Lower leg skin (tissue), 4 donors: ENCODE data around the gene ADAMTSL2. TPM values are rescaled to one million over a fixed set of nuclear protein-coding genes. Genes with fewer than 3 reads are reported as not detected.

Experiments
- DNase-seq, 2 donors: peaks; one replicate each; pipeline ENCODE4 v3.0.0-alpha.2; 2019; ENCODE audit warnings: low spot score in 2 of 2
- H3K4me3 ChIP-seq: fragments of 200-600 bp; sonication (generic); 2 replicates; pipeline ENCODE4 v1.5.1; 2017; ENCODE audit warnings: mild to moderate bottlenecking, low read depth; ENCODE audit not compliant: poor library complexity, severe bottlenecking
- CTCF ChIP-seq, 3 donors: fragments of 450-650 bp; IDR thresholded peaks; one replicate each; pipeline ENCODE4 v1.5.1; 2016; ENCODE audit warnings: antibody characterized with exemption in 3 of 3, mild to moderate bottlenecking in 3 of 3, moderate library complexity in 2 of 3
- POLR2A ChIP-seq, 2 donors: fragments of 450-650 bp; IDR thresholded peaks; one replicate each; pipeline ENCODE4 v1.6.1; 2016 to 2017; ENCODE audit warnings: antibody characterized with exemption in 2 of 2, mild to moderate bottlenecking in 1 of 2, moderate library complexity in 1 of 2
- WGBS, 2 donors: methylation state at CpG; one replicate each; pipeline ENCODE4 v1.1.5; 2018; 5-methylcytosine and 5-hydroxymethylcytosine counted together
- intact Hi-C: fragments of 100-400 bp; cut with DNase I; formaldehyde crosslinking; loops from one replicate; pipeline ENCODE4 v1.15.0; 2023; ENCODE audit warnings: low total_unique reads
- total RNA-seq, 4 donors: library from RNA; depleted of rRNA; stranded (reverse); fragments of >200 nt; gene quantifications; one replicate each; pipeline ENCODE4 v1.1.0, GENCODE V29; 2016

ADAMTSL2 gene
- total RNA-seq, 4 donors from 2014 or later, result 0.08 to 1.5 (median 0.32) TPM; not detected in 1

GRCh38 chr9:133522073-133522910 lies 12.2 kb upstream of the ADAMTSL2 start:
- WGBS, 2 donors, result 84% methylated on average over 11 to 14 of the region's 14 CpGs

GRCh38 chr9:133523106-133523505 lies 11.4 kb upstream of the ADAMTSL2 start:
- WGBS, 2 donors, result 86 to 91% methylated on average over 8 of the region's 8 CpGs
- intact Hi-C loops, result no loop called here
- no peak for DNase-seq
- TF ChIP-seq CTCF (IDR thresholded peaks at IDR 0.05) (no peak), POLR2A (IDR thresholded peaks at IDR 0.05) (no peak)
- no peak overlapping the region for H3K4me3 ChIP-seq

More at GRCh38 chr9:133522073-133522910, 12.2 kb upstream of the ADAMTSL2 start:
- no peak overlapping the region for H3K4me3 ChIP-seq
- no peak for DNase-seq
- intact Hi-C loops, result no loop called here
- TF ChIP-seq CTCF (IDR thresholded peaks at IDR 0.05) (no peak), POLR2A (IDR thresholded peaks at IDR 0.05) (no peak)

- WGBS, 2 donors, result 88 to 93% methylated on average over 5 of the region's 5 CpGs
- no peak overlapping the region for H3K4me3 ChIP-seq
- no peak for TF ChIP-seq CTCF (IDR thresholded peaks at IDR 0.05)
- no peak for TF ChIP-seq POLR2A (IDR thresholded peaks at IDR 0.05)
- DNase-seq, result no peak
- intact Hi-C loops, result no loop called here
Observed at GRCh38 chr9:133524146-133524545, 10.4 kb upstream of the ADAMTSL2 start.

GRCh38 chr9:133524679-133525228 lies 9.8 kb upstream of the ADAMTSL2 start, which contains the start of gene MYMK:
Gene MYMK (minus strand): TSS chr9:133524959. CDS start chr9:133524844, 115 bp downstream.
- no peak for DNase-seq
- intact Hi-C loops, result no loop called here
- H3K4me3 ChIP-seq, result no peak within 1 kb of the TSS
- no peak for TF ChIP-seq CTCF (IDR thresholded peaks at IDR 0.05)
- no peak for TF ChIP-seq POLR2A (IDR thresholded peaks at IDR 0.05)
- WGBS, 2 donors, result 94% methylated on average over 17 of the region's 17 CpGs

- TF ChIP-seq POLR2A (IDR thresholded peaks at IDR 0.05) (no peak), CTCF (IDR thresholded peaks at IDR 0.05) (no peak)
- intact Hi-C loops, result no loop called here
- 32 to 50% methylated on average over 8 of the region's 8 CpGs for WGBS, 2 donors
- no peak overlapping the region for H3K4me3 ChIP-seq
- DNase-seq, result no peak
Observed at GRCh38 chr9:133525677-133526076, 8.8 kb upstream of the ADAMTSL2 start.
